Measurements from ENCODE around the gene MARCOL. TPM values are rescaled to one million over a fixed set of nuclear protein-coding genes. Genes with fewer than 3 reads are reported as not detected.

MARCOL gene
- total RNA-seq, 1 experiment from 2014 or later, result not detected

GRCh38 chr5:148209151-148209770 lies 29.1 kb upstream of the MARCOL start:
- H3K27ac Mint-ChIP-seq (ENCODE audit: unreplicated experiment), result no peak overlapping the region
- CTCF ChIA-PET, result no interaction called here

GRCh38 chr5:148214665-148215185 lies 23.6 kb upstream of the MARCOL start:
- Mint-ChIP-seq H3K27ac (ENCODE audit: unreplicated experiment) (no peak overlapping the region), H3K27me3 (ENCODE audit: insufficient read depth, unreplicated experiment) (no peaks in the 10 kb centered on the region), H3K9me3 (ENCODE audit: unreplicated experiment) (no peaks in the 10 kb centered on the region), H3K36me3 (ENCODE audit: insufficient read depth, unreplicated experiment) (no peaks in the 10 kb centered on the region), H3K4me1 (ENCODE audit: low read depth, unreplicated experiment) (no peaks in the 10 kb centered on the region), H3K4me3 (ENCODE audit: unreplicated experiment) (no peak overlapping the region)
- peaks cover 3% of the 10 kb centered on the region; the same call in 1 of the 2 replicates for H3K4me1 ChIP-seq
- no peak overlapping the region for H3K4me3 ChIP-seq (ENCODE audit: low read depth, low read length)
- H3K36me3 ChIP-seq (ENCODE audit: control insufficient read depth, insufficient read depth, low read length), result no peaks in the 10 kb centered on the region
- TF ChIP-seq, protein P1, sequence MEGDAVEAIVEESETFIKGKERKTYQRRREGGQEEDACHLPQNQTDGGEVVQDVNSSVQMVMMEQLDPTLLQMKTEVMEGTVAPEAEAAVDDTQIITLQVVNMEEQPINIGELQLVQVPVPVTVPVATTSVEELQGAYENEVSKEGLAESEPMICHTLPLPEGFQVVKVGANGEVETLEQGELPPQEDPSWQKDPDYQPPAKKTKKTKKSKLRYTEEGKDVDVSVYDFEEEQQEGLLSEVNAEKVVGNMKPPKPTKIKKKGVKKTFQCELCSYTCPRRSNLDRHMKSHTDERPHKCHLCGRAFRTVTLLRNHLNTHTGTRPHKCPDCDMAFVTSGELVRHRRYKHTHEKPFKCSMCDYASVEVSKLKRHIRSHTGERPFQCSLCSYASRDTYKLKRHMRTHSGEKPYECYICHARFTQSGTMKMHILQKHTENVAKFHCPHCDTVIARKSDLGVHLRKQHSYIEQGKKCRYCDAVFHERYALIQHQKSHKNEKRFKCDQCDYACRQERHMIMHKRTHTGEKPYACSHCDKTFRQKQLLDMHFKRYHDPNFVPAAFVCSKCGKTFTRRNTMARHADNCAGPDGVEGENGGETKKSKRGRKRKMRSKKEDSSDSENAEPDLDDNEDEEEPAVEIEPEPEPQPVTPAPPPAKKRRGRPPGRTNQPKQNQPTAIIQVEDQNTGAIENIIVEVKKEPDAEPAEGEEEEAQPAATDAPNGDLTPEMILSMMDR (IDR thresholded peaks at IDR 0.05; ENCODE audit: insufficient read depth in 1 of 2, low read depth in 1 of 2, low read length in 1 of 2, severe bottlenecking in 1 of 2, unreplicated experiment in 1 of 2), result no peak
- intact Hi-C loops (cut with micrococcal nuclease; ENCODE audit: unreplicated experiment), result no loop called here
- H3K9me3 ChIP-seq, result no peaks in the 10 kb centered on the region
- DNase-seq, result no peak
- no peaks in the 10 kb centered on the region for H3K27me3 ChIP-seq (replicated peaks; ENCODE audit: control insufficient read depth, insufficient read depth, low read length)
- ChIA-PET POLR2A (no interaction called here), CTCF (no interaction called here)
- BruUV-seq (replicated peaks), result no TSS peak

More at GRCh38 chr5:148209151-148209770, 29.1 kb upstream of the MARCOL start:
- Mint-ChIP-seq H3K36me3 (ENCODE audit: insufficient read depth, unreplicated experiment) (no peaks in the 10 kb centered on the region), H3K4me1 (ENCODE audit: low read depth, unreplicated experiment) (peaks cover 6% of the 10 kb centered on the region), H3K27me3 (ENCODE audit: insufficient read depth, unreplicated experiment) (no peaks in the 10 kb centered on the region), H3K9me3 (ENCODE audit: unreplicated experiment) (no peaks in the 10 kb centered on the region), H3K4me3 (ENCODE audit: unreplicated experiment) (no peak overlapping the region)
- no peak for DNase-seq
- TF ChIP-seq, protein P1 (IDR thresholded peaks at IDR 0.05; ENCODE audit: insufficient read depth in 1 of 2, low read depth in 1 of 2, low read length in 1 of 2, severe bottlenecking in 1 of 2, unreplicated experiment in 1 of 2), result no peak
- H3K27me3 ChIP-seq (replicated peaks; ENCODE audit: control insufficient read depth, insufficient read depth, low read length), result no peaks in the 10 kb centered on the region
- H3K36me3 ChIP-seq (ENCODE audit: control insufficient read depth, insufficient read depth, low read length), result no peaks in the 10 kb centered on the region
- POLR2A ChIA-PET, result no interaction called here
- no TSS peak for BruUV-seq (replicated peaks)
- H3K4me3 ChIP-seq (ENCODE audit: low read depth, low read length), result no peak overlapping the region
- intact Hi-C loops (cut with micrococcal nuclease; ENCODE audit: unreplicated experiment), result no loop called here
- H3K4me1 ChIP-seq, result peaks cover 3% of the 10 kb centered on the region; the same call in 1 of the 2 replicates
- no peaks in the 10 kb centered on the region; the same call in 1 of the 2 replicates for H3K9me3 ChIP-seq

GRCh38 chr5:148221508-148221907 lies 16.8 kb upstream of the MARCOL start:
- Mint-ChIP-seq H3K36me3 (ENCODE audit: insufficient read depth, unreplicated experiment) (no peaks in the 10 kb centered on the region), H3K4me3 (ENCODE audit: unreplicated experiment) (no peak overlapping the region), H3K27ac (ENCODE audit: unreplicated experiment) (no peak overlapping the region), H3K4me1 (ENCODE audit: low read depth, unreplicated experiment) (no peaks in the 10 kb centered on the region), H3K9me3 (ENCODE audit: unreplicated experiment) (no peaks in the 10 kb centered on the region), H3K27me3 (ENCODE audit: insufficient read depth, unreplicated experiment) (peaks cover 15% of the 10 kb centered on the region)
- BruUV-seq (replicated peaks), result no TSS peak
- Histone ChIP-seq H3K36me3 (ENCODE audit: control insufficient read depth, insufficient read depth, low read length) (no peaks in the 10 kb centered on the region), H3K4me3 (ENCODE audit: low read depth, low read length) (no peak overlapping the region), H3K27me3 (replicated peaks; ENCODE audit: control insufficient read depth, insufficient read depth, low read length) (no peaks in the 10 kb centered on the region), H3K4me1 (no peaks in the 10 kb centered on the region), H3K9me3 (no peaks in the 10 kb centered on the region)
- DNase-seq, result no peak
- TF ChIP-seq, protein P1 (IDR thresholded peaks at IDR 0.05; ENCODE audit: insufficient read depth in 1 of 2, low read depth in 1 of 2, low read length in 1 of 2, severe bottlenecking in 1 of 2, unreplicated experiment in 1 of 2), result no peak
- intact Hi-C loops (cut with micrococcal nuclease; ENCODE audit: unreplicated experiment), result no loop called here
- POLR2A ChIA-PET, result no interaction called here
- CTCF ChIA-PET, result no interaction called here
